Right hindlimb (tissue), 1 donor: ENCODE measurements around the gene ZNF644.
"Not testable (repeated sequence)": the region's sequence is repeated elsewhere in the genome, so short reads cannot be mapped to it uniquely, and the experiment has no call there.

Experiments used
- DNase-seq: peaks from one replicate; pipeline ENCODE4 v3.0.0-alpha.2; 2018

Gene ZNF644

GRCh38 chr1:90925928-90926869 is 95.6 kb downstream of the ZNF644 start:
- DNase-seq, result no peak

GRCh38 chr1:90924982-90925381 is 96.9 kb downstream of the ZNF644 start:
- DNase-seq, result no peak

DNA sequence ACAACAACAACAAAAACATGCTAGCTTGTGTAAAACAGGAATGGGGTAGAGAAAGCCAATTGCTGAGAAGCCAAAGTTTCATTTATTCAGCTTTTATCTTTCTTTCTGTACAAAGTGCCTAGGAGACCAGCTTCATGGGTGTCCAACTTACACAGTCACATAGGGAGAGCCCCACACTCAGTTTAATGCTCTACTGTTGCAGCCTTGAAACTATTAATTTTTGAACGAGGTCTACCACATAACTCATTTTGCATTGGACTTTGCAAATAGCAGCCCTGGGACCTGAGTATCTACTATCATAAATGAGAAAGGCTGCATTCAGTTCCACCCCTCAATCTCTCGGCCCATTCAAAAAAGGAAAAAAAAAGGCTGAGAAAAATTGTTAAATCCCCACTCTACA is 98.8 kb downstream of the ZNF644 start:
- DNase-seq, result no peak

- DNase-seq, result no peak
These were observed 99.6 kb downstream of the ZNF644 start for GRCh38 chr1:90922202-90922601.

DNA sequence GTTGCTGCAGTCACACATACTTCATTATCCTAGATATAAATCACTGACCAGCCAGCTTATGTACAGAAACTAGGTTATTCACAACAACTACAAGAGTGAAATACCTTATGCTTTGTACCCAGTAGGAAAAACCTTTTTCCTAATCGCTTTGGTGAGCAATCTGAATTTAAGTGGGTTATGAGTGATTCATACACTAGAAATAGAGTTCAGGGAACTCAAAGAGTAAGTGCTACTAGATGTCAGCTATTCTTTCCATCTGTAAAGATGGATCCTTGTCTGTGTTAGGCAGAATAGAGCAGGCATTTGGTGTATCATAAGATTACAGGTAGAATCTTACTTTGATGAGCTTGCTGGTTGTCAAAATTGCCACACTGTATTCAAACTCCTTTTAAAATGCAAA is 101.9 kb downstream of the ZNF644 start:
- DNase-seq, result no peak

DNA sequence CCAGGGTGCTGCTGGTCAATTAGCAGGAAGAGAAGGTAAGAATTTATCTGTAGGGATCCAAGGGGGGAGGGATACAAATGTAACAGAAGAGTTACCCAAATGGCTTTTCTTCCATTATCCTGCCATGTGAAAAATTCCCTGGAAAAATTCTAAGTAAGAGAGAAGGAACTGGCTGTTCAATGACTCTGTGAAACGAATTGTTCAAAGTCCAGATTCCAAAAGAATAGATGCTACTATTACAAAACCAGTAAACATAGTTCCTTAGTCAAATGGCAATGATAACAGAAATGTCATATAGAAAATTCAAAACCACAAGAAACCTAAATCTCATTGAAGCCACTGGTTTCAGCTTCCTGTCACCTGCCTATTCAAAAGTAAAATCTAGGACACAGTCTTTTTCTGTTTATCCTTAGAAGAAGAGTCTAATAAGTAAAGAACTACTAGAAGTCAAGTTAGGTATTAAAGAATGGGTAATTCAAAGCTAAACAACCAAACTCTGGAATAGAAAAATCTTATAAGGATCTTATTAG is 102.6 kb downstream of the ZNF644 start:
- DNase-seq, result no peak

GRCh38 chr1:90911353-90911752 is 110.5 kb downstream of the ZNF644 start:
- no peak for DNase-seq

GRCh38 chr1:90902672-90903071 is 119.2 kb downstream of the ZNF644 start:
- DNase-seq, result no peak

DNA sequence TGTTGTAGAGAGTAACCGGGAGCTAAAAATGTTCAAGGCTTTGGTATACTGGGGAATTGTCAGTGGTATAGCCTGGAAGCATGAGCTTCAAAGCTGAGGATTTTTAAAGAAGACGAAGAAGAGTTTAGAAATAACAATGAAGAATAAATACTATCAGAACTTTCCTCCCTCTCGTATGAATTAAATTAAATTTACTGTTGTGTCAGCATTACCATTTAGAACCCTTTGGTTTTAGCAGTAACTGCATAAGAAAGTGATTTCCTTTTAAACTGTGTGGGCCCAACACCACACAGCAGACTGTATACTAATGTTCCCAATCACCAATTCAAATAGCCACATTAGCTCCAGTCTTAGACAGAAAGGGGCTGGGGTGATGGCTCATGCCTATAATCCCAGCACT is 122.6 kb downstream of the ZNF644 start:
- DNase-seq, result no peak

DNA sequence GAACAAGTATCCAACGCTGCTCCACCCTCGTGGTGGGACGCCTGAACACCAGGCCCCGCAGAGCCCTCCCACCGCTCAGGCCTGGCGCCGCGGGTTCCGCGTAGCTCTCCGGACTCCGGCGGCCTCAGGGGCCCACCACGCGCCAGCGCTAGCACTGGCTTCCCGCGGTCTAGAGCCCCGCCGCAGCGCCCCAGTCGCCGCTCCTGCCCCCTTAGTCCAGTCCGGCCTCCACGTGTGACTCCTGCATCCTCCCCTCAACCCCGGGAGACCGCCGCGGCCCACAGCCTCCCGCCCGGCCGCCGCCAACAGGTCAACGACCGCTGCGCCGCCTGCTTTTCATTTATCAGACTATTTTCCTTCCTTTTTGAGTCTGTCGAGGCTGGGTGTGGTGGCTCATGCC is 128.2 kb downstream of the ZNF644 start:
- DNase-seq, result not testable (repeated sequence)

- DNase-seq, result not testable (repeated sequence)
These were observed 129.0 kb downstream of the ZNF644 start for GRCh38 chr1:90892884-90893283.

- DNase-seq, result not testable (repeated sequence)
These were observed 129.6 kb downstream of the ZNF644 start for GRCh38 chr1:90892196-90892595.

GRCh38 chr1:90891756-90892155 is 130.1 kb downstream of the ZNF644 start:
- not testable (repeated sequence) for DNase-seq

DNA sequence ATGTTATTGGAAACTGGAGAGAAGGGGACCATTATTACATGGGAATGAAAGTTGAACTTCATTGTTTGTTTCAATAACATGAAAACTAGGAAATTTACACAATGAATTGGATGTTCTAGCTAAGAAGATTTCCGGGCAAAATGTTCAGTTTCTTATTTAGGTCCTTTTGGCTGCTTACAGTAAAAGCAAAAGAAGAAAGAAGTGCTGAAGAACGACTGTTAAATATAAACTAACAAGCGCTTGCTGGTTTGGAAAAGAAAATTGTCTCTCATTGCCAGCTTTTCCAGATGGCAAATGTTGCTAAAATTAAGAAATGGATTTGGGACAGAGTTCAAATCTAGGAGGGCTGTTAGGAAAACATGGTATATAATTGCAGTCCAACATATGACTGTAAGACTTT is 139.6 kb downstream of the ZNF644 start:
- no peak for DNase-seq

DNA sequence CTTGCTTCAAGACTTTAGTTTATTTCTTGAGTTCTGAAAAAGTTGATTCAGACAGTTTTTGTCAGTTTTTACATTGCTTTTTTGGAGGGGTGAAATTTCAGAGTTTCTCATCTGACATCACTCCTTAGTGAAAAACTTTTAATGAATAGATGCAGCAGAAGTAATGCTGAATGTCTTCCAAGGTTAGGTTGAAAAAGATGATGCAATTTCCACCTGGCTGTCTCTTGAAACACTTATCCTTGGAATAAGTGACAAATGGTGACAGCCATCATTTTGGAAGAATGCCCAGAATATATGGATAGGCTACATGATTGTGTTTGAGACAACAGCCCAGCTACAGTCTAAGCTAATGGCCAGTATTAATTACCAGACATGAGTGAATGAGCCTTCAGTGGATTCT is 140.8 kb downstream of the ZNF644 start:
- DNase-seq, result no peak

- no peak for DNase-seq
These were observed 142.6 kb downstream of the ZNF644 start for GRCh38 chr1:90879281-90879680.

DNA sequence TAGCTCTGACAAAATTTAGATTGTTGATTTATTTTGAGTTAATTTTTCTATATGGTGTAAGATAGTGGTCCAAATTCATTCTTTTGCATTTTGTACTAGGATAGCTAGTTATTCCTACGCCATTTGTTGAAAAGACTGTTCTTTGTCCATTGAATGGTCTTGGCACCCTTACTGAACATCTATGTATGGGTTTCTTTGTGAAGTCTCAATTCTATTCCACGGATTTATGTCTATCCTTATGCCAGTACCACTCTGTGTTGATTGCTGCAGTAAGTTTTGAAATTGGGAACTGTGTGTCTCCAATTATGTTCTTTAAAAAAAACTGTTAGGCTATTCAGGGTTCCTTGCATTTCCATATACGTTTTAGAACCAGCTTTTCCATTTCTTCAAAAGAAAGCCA is 145.7 kb downstream of the ZNF644 start:
- DNase-seq, result no peak
